GM12864 (cell line): ENCODE data around the gene STMND1.

Source experiments
- DNase-seq: peaks from one replicate; pipeline ENCODE4 v3.0.0-alpha.2; 2011; ENCODE audit warnings: low read depth
- H3K4me3 ChIP-seq: 2 replicates; pipeline ENCODE4 v1.5.1; 2011; ENCODE audit warnings: mild to moderate bottlenecking, low read depth, low read length, control low read depth
- TF ChIP-seq, protein P1 (sequence below): IDR thresholded peaks from 2 replicates; pipeline ENCODE4 v1.5.1; 2011; ENCODE audit warnings: low read depth, mild to moderate bottlenecking, moderate library complexity, low read length, control low read depth, inconsistent platforms; ENCODE audit errors: missing control alignments

Gene STMND1

DNA sequence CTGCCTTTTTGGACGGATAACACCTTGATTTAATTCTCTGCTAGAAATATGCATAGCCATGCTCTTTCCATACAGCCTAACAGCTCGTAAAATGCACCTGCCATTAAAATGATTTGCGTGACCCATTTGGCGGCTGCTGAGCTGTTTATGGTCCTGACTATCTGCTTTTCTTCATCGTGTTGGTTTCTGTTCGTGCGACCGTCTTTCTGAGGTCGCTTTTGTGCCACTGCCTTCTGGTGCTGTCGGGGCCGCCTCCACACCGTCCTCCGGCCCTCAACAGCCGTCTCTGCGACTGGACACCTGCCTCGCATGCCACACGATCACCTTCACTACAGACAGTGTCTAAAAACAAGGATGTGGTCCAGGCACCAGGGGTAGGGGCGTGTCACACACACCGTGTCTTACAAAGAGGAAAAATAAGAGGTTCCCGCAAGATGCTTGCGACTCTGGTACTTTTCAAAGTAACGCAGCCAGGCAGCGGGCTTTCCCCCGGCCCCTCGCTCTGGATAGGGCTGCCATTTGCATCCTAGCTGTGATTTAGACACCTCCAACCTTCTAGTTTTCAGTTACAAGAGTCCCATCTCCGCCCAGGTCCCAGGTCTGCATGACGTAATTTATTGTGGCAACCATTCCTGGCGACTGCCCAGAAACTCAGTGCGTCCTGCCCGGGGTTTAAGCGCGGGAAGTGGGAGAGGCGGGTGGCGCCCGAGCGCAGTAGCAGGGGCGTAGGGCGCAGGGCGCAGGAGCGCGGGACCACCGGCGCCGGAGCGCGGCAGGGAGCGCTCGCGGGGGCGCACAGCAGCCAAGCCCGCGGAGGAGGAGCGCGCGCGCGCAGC lies at the start of gene STMND1:
TSS of gene STMND1 (plus strand) at position 629 of the 836 bp plus-strand sequence. CDS start 208 bp downstream, outside the sequence.
- H3K4me3 ChIP-seq = no peak within 1 kb of the TSS
- no peak for DNase-seq
- TF ChIP-seq, protein P1, sequence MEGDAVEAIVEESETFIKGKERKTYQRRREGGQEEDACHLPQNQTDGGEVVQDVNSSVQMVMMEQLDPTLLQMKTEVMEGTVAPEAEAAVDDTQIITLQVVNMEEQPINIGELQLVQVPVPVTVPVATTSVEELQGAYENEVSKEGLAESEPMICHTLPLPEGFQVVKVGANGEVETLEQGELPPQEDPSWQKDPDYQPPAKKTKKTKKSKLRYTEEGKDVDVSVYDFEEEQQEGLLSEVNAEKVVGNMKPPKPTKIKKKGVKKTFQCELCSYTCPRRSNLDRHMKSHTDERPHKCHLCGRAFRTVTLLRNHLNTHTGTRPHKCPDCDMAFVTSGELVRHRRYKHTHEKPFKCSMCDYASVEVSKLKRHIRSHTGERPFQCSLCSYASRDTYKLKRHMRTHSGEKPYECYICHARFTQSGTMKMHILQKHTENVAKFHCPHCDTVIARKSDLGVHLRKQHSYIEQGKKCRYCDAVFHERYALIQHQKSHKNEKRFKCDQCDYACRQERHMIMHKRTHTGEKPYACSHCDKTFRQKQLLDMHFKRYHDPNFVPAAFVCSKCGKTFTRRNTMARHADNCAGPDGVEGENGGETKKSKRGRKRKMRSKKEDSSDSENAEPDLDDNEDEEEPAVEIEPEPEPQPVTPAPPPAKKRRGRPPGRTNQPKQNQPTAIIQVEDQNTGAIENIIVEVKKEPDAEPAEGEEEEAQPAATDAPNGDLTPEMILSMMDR = no peak

DNA sequence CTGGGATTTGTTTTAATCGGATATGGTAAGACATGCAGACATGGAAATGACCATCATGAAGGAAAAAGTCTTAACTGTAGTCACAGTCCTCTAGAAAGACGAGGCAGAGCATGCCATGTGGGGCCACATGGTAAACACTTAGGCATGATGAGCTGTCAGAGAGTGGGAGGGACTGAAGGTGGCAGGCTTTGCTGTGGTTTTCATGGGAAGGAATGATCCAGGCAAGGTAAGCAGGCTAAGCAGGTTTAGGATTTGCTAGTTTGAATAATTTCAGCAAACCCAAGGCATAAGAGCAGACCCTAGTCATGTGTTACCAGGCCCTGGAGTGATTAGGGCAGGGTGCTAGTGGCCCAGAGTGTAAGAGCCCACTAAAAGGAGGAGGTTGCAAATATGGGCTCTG lies 47.2 kb upstream of the STMND1 start:
- no peak for DNase-seq
- TF ChIP-seq, protein P1 = no peak
- no peak overlapping the region for H3K4me3 ChIP-seq

DNA sequence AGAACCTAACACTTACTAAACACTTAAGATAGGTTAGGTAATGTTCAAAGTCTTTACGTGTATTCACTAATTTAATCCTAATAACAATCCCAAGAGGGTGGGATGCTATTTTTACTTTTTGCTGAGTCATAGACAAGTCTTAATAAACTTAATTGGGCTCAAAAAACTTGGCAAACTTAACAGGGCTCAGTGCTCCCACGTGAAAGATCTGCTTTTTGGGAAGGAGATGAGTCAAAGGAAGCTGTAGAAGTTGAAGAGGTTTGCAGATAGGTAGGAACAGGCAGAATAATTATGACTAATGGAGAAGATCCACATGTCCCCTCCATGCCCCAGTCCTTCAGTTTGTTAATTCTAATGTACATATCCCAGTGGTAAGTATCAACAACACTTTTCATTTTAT lies 44.5 kb upstream of the STMND1 start:
- H3K4me3 ChIP-seq = no peak overlapping the region
- no peak for DNase-seq
- TF ChIP-seq, protein P1 = no peak

DNA sequence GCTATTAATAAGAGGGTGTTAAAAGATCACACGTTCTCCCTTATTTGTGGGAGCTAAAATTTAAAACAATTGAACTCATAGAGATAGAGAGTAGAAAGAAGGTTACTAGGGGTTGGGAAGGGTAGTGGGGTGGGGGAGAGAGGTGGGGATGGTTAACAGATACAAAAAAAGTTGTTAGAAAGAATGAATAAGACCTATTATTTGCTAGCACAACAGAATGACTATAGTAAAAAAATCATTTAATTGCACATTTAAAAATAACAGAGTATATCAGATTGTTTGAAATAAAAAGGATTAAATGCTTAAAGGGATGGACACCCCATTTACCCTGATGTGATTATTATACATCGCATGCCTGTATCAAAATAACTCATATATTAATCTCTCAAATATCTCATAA lies 43.3 kb upstream of the STMND1 start:
- TF ChIP-seq, protein P1 = no peak
- DNase-seq = no peak
- H3K4me3 ChIP-seq = no peak overlapping the region

DNA sequence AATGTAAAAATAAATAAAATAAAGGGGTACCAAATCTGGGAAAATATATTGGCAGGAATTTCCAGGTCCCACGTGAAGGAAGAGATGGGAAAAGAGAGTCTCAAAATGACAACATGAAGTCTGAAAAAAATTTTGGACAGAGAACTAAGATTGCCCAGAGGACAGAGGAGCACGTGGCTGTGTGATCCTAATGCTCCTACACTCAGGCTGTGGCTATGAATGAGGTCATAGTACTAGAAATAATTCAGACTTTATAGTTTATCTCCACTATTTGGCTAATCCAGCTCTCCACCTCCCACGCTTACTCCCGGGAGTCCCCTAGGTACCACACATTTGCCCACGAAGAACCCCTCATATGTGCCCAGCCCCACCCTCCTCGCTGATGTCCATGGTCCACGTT lies 42.8 kb upstream of the STMND1 start:
- no peak for DNase-seq
- TF ChIP-seq, protein P1 = no peak
- no peak overlapping the region for H3K4me3 ChIP-seq

DNA sequence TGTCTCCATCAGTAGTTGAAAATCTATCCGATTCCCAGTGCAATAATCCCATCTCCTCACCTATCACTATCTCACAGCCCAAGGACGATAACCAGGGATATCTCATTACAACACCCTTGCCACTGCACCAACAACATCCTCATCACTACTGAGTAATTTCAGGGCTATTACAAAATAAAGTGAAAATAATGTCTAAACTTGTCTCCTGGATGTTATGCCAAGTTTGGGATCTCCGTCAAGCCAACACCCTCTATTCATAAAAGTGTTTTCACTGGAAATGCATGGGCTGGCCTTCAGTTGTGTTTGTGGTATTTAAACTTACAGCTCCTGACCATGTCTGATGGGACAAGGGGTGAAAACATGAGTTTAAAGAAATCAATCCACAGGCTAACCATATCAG lies 42.0 kb upstream of the STMND1 start:
- TF ChIP-seq, protein P1 = no peak
- no peak for DNase-seq
- H3K4me3 ChIP-seq = no peak overlapping the region

DNA sequence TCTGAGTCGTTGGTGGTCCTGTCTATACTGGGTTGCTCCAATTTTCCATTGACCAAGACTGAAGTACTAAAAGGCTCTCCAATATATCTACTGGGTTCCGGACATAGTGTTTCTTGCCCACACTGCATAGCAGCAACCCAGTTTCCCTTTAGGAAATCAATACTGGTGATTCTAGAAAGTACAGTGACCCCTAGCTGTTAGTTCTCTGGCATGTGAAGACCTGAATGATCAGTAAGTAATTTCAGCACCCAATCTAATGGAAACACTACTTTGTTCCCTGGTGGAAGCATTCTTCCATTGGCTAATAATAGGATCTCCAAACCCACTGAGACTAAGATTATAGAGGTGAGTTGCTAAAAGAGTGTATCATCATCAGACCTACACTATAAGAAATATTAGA lies 40.8 kb upstream of the STMND1 start:
- no peak overlapping the region for H3K4me3 ChIP-seq
- no peak for DNase-seq
- TF ChIP-seq, protein P1 = no peak
